Measurements from ENCODE around the gene CCDC149.

- TF ChIP-seq CTCF (IDR thresholded peaks at IDR 0.05; ENCODE audit: poor library complexity) = no peak
- no peak for TF ChIP-seq EZH2 (IDR thresholded peaks at IDR 0.05; ENCODE audit: borderline replicate concordance)
These were observed 27.9 kb downstream of the CCDC149 start for GRCh38 chr4:24884902-24885301.
